Activated T-cell treated with anti-CD3 and anti-CD28 coated beads for 1 hour (primary cell): ENCODE measurements around the gene TJP1.
"Not testable (repeated sequence)": the region's sequence is repeated elsewhere in the genome, so short reads cannot be mapped to it uniquely, and the experiment has no call there.

Experiments used
- DNase-seq: peaks from one replicate; pipeline ENCODE4 v3.0.0-alpha.2; 2020; ENCODE audit warnings: low read depth

The TJP1 gene

DNA sequence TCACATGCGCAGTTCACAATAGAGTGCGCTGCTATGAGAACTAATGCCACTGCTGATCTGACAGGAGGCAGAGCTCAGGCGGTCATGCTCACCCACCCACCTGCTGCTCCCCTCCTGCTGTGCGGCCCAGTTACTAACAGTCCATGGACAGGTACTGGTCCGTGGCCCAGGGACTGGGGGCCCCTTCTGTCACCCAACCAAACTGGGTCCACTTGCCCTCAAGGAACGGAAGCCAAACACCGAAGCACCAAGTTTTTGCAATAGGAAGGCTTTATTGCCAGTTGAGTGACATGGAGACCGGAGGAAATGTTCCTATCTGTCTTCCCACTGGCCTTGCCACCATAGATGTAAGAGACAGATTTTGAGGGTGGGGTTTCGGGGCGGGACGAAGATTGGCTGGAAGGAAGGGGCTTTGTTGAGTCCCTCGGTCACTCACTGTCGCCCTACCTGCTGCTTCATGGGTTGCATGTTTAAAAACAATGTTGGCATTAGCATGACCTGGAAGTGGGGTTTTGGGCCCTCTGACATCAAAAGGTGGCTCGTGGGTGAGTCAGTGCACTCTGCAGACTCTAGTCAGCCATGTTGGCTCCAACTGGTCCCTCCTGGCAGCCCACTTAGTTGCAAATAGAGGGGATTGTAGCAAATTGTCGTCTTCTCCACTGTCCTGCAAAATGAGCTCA lies 141.0 kb downstream of the TJP1 start:
- DNase-seq: no peak

- no peak for DNase-seq
Measured at GRCh38 chr15:29680465-29681165, 141.7 kb downstream of the TJP1 start.

GRCh38 chr15:29678504-29679034 lies 143.7 kb downstream of the TJP1 start:
- DNase-seq: no peak

DNA sequence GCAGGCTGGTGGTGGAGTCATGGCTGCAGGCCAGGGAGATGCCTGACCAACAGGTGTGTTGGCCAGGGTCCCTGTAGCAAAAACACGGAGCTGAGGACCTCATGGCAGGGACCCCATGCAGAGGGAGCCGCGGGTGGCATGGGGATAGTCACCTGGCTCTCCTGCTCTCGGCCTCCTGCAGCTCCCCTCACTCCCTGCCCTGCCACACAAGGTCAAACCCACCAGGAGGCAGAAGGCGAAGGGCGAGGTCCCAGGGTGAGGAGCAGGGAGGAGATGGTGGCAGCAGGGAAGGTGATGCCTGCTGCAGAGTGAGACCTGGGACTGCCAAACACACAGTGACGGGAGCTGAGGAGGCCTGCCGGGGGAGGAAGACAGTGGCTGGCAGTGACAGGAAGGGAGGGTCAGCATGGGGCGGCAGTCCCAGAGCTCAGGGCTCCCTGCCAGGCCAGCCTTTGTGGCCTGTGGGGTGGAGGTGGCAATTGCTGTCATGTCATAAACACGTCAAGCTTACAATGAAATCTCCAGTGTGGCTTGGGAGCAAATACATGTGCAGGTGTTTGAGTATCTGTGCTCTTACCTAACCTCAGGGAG lies 144.3 kb downstream of the TJP1 start:
- no peak for DNase-seq

DNA sequence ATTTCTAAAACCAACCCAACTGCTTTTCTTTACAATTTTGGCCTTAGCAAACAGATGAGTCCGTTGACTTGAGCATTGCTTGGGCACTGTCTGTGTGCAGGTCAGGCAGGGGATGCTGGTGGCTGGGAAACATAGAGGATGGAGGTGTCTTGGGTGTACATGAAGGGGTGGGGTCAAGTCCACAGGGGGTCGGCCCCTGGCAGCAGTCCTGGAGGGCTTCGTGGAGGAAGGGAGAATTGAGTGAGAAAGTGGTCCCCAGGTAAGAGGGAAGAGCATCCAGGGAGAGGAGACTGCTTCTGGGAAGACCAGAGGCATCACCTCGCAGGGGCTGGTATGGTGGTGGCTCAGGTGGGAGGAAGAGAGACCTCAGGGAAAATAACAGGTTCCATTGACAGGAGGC lies 144.8 kb downstream of the TJP1 start:
- DNase-seq: no peak

GRCh38 chr15:29676961-29677402 lies 145.3 kb downstream of the TJP1 start:
- DNase-seq: no peak

- not testable (repeated sequence) for DNase-seq
Measured at GRCh38 chr15:29676374-29676960, 145.8 kb downstream of the TJP1 start.

- DNase-seq: no peak
Measured at GRCh38 chr15:29675791-29676301, 146.4 kb downstream of the TJP1 start.

- no peak for DNase-seq
Measured at GRCh38 chr15:29674661-29675533, 147.4 kb downstream of the TJP1 start.

GRCh38 chr15:29672923-29673809 lies 149.1 kb downstream of the TJP1 start:
- no peak for DNase-seq

DNA sequence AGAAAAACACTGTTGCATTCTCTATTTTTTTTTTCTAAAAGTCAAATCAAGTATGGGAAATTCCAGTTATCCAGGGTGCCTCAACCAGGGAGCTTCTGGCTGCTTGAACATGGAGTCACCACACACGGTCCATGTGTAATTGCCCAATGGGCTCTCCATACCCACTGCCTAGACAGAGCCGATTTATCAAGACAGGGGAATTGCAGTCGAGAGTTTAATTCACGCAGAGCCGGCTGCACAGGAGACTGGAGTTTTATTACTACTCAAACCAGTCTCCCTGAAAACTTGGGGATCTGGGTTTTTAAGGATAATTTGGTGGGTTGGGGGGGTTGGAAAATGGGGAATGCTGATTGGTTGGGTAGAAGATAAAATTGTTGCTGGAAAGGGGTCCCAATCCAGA lies 149.8 kb downstream of the TJP1 start:
- DNase-seq: no peak

GRCh38 chr15:29672046-29672445 lies 150.2 kb downstream of the TJP1 start:
- not testable (repeated sequence) for DNase-seq

DNA sequence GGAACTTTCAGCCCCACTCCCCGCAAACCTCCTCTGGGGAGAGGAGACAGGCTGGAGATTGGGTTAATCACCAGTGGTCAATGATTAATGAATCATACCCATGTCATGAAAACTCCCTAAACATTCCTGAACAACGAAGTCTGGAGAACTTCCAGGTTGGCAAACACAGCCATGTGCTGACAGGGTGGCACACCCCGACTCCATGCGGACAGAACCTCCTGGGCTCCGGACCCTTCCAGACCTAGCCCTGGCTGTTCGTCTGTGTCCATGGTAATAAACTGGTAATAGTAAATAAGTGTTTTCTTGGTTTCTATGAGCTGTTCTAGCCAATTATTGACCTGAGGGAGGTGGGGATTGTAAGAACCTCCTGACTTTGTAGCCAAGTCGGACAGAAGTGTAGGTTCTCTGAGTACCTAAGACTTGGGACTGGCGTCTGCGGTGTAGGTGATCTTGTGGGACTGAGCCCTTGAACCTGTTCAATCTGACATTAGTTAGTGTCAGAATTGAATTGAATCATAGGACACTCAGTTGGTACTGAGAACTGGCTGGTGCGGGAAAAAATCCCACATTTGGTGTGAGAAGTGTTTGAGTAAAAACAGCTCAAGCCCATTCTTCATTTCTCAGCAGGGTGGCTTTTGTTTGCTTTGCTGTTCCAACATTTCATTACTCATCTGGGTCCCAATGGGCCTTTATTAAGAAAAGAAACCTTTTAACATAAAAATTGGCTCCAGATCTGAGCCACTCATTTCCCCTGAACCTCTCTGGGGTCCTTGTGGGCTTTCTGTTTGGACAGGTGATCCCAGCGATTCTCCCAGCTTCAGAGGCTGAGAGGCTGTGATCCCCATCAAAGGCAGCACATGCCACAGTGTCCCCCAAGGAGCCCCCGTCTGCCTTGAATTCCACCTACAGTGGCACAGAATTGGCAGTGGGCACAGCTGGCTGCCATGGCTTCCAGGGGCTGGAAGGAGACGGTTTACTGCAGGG lies 151.0 kb downstream of the TJP1 start:
- DNase-seq: no peak

DNA sequence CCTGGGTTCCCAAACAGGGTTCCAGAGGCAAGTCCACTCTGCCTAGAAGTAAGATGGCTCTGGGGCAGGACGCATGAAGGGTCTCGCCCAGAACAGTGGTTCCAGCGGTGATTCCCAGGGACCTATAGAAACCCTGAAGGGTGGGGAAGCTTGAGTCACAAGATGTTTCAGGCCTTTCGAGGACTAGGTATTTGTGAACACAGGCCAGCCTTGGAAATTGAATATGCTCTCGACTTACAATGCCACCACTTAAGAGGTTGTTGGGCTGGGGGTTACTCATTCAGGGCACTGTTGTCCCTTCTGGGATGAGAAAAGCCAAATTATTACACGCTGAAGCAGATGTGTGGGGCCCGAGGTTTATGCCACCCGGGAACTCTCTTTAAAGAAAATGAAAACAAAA lies 152.0 kb downstream of the TJP1 start:
- no peak for DNase-seq

- no peak for DNase-seq
Measured at GRCh38 chr15:29669823-29670222, 152.4 kb downstream of the TJP1 start.

- DNase-seq: no peak
Measured at GRCh38 chr15:29668120-29668602, 154.1 kb downstream of the TJP1 start.

GRCh38 chr15:29666241-29666640 lies 156.0 kb downstream of the TJP1 start:
- DNase-seq: no peak

DNA sequence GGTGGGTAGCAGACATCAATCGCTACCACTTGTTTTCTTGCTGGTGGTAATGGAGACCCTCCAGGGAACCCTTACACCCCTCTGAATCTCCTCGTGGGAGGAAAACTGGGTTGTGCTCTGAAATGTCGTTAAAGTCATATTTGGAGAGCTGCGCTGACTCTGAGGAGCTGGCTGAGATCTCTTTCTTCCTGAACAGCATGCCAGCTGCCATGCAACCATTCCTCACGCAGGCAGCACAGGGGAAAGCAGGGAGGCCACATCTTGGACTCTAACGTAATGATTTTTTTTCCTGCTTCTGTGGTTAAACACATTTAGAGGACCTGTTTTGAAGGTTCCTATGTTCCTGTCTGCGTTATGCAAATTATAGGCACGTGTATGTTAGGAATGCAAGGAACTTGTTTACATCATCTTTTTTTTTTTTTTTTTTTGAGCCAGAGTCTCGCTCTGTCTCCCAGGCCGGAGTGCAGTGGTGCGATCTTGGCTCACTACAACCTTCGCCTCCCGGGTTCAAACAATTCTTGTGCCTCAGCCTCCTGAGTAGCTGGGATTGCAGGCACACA lies 156.7 kb downstream of the TJP1 start:
- DNase-seq: no peak

- no peak for DNase-seq
Measured at GRCh38 chr15:29664406-29664805, 157.9 kb downstream of the TJP1 start.
